ENCODE measurements around the gene RANGAP1. TPM values are rescaled to one million over a fixed set of nuclear protein-coding genes. Genes with fewer than 3 reads are reported as not detected.

The RANGAP1 gene
- polyA plus RNA-seq, 1 donor = 40.3 TPM

- Histone ChIP-seq H3K4me1 (ENCODE audit: control insufficient read depth, insufficient read depth, low read length) (peaks cover 13% of the 10 kb centered on the region), H3K4me3 (ENCODE audit: low read length) (peak overlapping the region; percentile 80), H3K27ac (ENCODE audit: low read length) (no peak overlapping the region), H3K36me3 (ENCODE audit: control insufficient read depth, insufficient read depth, low read length) (no peaks in the 10 kb centered on the region), H3K27me3 (ENCODE audit: control insufficient read depth, insufficient read depth, low read length) (peaks cover 9% of the 10 kb centered on the region), H3K9me3 (ENCODE audit: control insufficient read depth, low read depth, low read length) (no peaks in the 10 kb centered on the region)
- no CpG with 5 or more reads among the region's 91 CpGs for WGBS (ENCODE audit: insufficient coverage, low lambda C conversion rate)
- DNase-seq = peak; percentile 62 to 81
Measured at GRCh38 chr22:41197038-41197972, 88.7 kb downstream of the RANGAP1 start.

Other genes with a start within 250 kb of the RANGAP1 start
- 54.3 TPM for gene EP300, start 193.6 kb downstream of the RANGAP1 start, polyA plus RNA-seq
- 17.9 TPM for gene L3MBTL2, start 80.9 kb downstream of the RANGAP1 start, polyA plus RNA-seq
- 2.4 TPM for gene CHADL, start 45.3 kb downstream of the RANGAP1 start, polyA plus RNA-seq
- gene ZC3H7B, start 15.3 kb upstream of the RANGAP1 start, polyA plus RNA-seq = 58.0 TPM
- gene TEF, start 95.8 kb upstream of the RANGAP1 start, polyA plus RNA-seq = 5.6 TPM
- 63.2 TPM for gene TOB2, start 160.6 kb upstream of the RANGAP1 start, polyA plus RNA-seq
- gene PHF5A, start 182.5 kb upstream of the RANGAP1 start, polyA plus RNA-seq = 39.5 TPM
- gene ACO2, start 182.9 kb upstream of the RANGAP1 start, polyA plus RNA-seq = 209 TPM